Measurements from ENCODE around the gene TBX1.

The TBX1 gene

DNA sequence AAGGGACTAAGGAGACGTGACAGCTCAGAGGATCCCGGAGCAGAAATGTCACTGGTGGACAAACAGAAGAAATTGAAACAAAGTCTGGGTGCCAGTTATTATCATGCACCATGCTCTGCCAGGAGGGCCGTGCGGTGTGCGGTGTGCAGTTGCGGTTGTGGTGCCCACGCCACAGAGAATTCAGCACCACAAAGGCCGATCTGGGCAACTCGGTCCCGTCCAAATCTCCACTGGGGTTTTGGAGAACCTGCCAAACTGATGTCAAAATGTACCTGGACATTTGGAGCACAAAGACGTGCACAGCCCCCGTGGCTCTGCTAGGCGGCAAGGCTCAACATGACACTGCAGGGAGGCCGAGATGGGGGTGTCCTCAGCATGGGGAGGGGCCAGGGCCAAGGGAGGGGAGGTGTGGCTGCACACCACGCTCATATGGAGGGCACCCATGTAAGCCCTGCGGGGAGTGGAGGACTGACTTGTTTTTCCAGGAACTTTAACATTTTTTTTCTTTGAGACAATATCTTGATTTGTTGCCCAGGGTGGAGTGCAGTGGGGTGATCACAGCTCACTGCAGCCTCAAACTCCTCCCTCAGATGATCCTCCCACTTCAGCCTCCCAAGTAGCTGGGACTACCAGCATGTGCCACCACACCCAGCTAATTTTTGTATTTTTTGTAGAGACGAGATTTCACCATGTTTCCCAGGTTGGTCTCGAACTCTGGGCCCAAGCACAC, 54.7 kb downstream of the TBX1 start:
- no peak for DNase-seq (ENCODE audit: low read depth)

- DNase-seq (ENCODE audit: low read depth) = no peak
These were observed 55.3 kb downstream of the TBX1 start for GRCh38 chr22:19815823-19816290.

GRCh38 chr22:19816372-19817119, 56.0 kb downstream of the TBX1 start:
- no peak for DNase-seq (ENCODE audit: low read depth)
